ENCODE measurements around the gene ANKS1A.

DNA sequence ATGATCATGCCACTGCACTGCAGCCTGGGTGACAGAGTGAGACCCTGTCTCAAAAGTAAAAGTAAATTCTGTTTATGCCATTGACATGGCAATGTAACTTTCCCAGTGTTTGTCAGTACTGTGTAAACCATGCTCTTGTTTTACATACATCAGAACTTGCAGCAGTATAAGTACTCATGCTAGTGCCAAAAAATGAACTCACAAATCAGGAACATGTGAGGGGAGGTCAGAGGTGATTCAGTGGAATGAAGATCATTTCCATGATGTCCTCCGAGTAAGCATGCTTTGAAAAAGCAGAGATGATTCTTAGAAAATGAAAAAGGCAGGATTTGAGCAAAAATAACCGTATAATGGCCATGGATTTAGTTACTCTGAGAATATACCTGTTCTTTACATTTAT, 81.9 kb downstream of the ANKS1A start:
- no peak for TF ChIP-seq POLR2A (IDR thresholded peaks at IDR 0.05; ENCODE audit: low read length)
- no peak for TF ChIP-seq GATA1 (IDR thresholded peaks at IDR 0.05; ENCODE audit: low read depth, low read length)
